Subcutaneous adipose tissue (tissue), 4 donors: Measurements from ENCODE around the gene PCGF2. TPM values are rescaled to one million over a fixed set of nuclear protein-coding genes. Genes with fewer than 3 reads are reported as not detected.

Source experiments
- CTCF ChIP-seq: fragments of 450-650 bp; IDR thresholded peaks from one replicate; pipeline ENCODE4 v1.5.1; 2016; ENCODE audit warnings: low read depth, mild to moderate bottlenecking, control low read depth, antibody characterized with exemption, moderate library complexity
- total RNA-seq, 4 donors: library from RNA; depleted of rRNA; stranded (reverse); fragments of >200 nt; gene quantifications; one replicate each; pipeline ENCODE4 v1.1.0, GENCODE V29; 2016

The PCGF2 gene
- total RNA-seq, 4 donors from 2014 or later = 4.1 to 10.7 (median 7.4) TPM

GRCh38 chr17:38745545-38745944 lies 2.6 kb downstream of the PCGF2 start:
- no peak for TF ChIP-seq CTCF

- no peak for TF ChIP-seq CTCF
Observed at GRCh38 chr17:38743556-38744171, 4.5 kb downstream of the PCGF2 start.

- no peak for TF ChIP-seq CTCF
Observed at GRCh38 chr17:38742411-38743308, 5.5 kb downstream of the PCGF2 start.

- TF ChIP-seq CTCF = no peak
Observed at GRCh38 chr17:38741921-38742410, 6.2 kb downstream of the PCGF2 start.

GRCh38 chr17:38741461-38741860 lies 6.7 kb downstream of the PCGF2 start:
- TF ChIP-seq CTCF = no peak

- no peak for TF ChIP-seq CTCF
Observed at GRCh38 chr17:38740806-38741205, 7.3 kb downstream of the PCGF2 start.

- no peak for TF ChIP-seq CTCF
Observed at GRCh38 chr17:38740044-38740443, 8.1 kb downstream of the PCGF2 start.
